Cardiac fibroblast (primary cell): ENCODE data around the gene COL8A1.
A peak's percentile ranks its signal among the peaks of the same experiment; 100 is the strongest.

Experiments
- DNase-seq, 2 donors: peaks; one replicate each; pipeline versions ENCODE4 v3.0.0 to v3.0.0-alpha.2; 2010; ENCODE audit warnings: low read depth in 2 of 2
- H3K4me3 ChIP-seq, 2 donors: replicated peaks in 1 of 2; 1 replicate in 1 of 2; 2 replicates in 1 of 2; pipeline ENCODE4 v1.5.1; 2011; ENCODE audit warnings: low read depth in 2 of 2, low read length in 2 of 2, mild to moderate bottlenecking in 2 of 2, moderate library complexity in 1 of 2
- CTCF ChIP-seq: IDR thresholded peaks from one replicate; pipeline ENCODE4 v1.5.1; 2011; ENCODE audit warnings: low read depth, mild to moderate bottlenecking, low read length, inconsistent platforms

The COL8A1 gene

GRCh38 chr3:99656624-99657023 lies 18.2 kb downstream of the COL8A1 start:
- no peak overlapping the region for H3K4me3 ChIP-seq
- no peak for TF ChIP-seq CTCF
- DNase-seq = no peak

GRCh38 chr3:99658274-99658673 lies 19.9 kb downstream of the COL8A1 start:
- peak in 1 of 2 donors; percentile 37 for DNase-seq
- H3K4me3 ChIP-seq = no peak overlapping the region
- TF ChIP-seq CTCF = no peak

GRCh38 chr3:99659032-99659431 lies 20.6 kb downstream of the COL8A1 start:
- TF ChIP-seq CTCF = no peak
- peak; percentile 90 to 100 for DNase-seq
- no peak overlapping the region for H3K4me3 ChIP-seq

- TF ChIP-seq CTCF = no peak
- H3K4me3 ChIP-seq = no peak overlapping the region
- DNase-seq = peak; percentile 70 to 83
Observed at GRCh38 chr3:99659951-99660350, 21.6 kb downstream of the COL8A1 start.

- no peak for TF ChIP-seq CTCF
- no peak for DNase-seq
- H3K4me3 ChIP-seq = no peak overlapping the region
Observed at GRCh38 chr3:99662838-99663570, 24.6 kb downstream of the COL8A1 start.

GRCh38 chr3:99663977-99664376 lies 25.6 kb downstream of the COL8A1 start:
- no peak for TF ChIP-seq CTCF
- DNase-seq = no peak
- no peak overlapping the region for H3K4me3 ChIP-seq

- H3K4me3 ChIP-seq = no peak overlapping the region
- no peak for DNase-seq
- no peak for TF ChIP-seq CTCF
Observed at GRCh38 chr3:99665017-99665416, 26.6 kb downstream of the COL8A1 start.
